Keratinocyte (primary cell): ENCODE measurements around the gene CORO2B. TPM values are rescaled to one million over a fixed set of nuclear protein-coding genes. Genes with fewer than 3 reads are reported as not detected.

Experiments
- DNase-seq: peaks from one replicate; pipeline ENCODE4 v3.0.0-alpha.2; 2011; ENCODE audit warnings: low read depth, missing footprints, low spot score
- FAIRE-seq: peaks from 2 replicates; lab custom pipeline; 2011; peaks lifted over from hg19 to GRCh38; lab: Jason Lieb, UNC
- H2AFZ ChIP-seq: 2 replicates; pipeline ENCODE4 v1.6.0; 2012; ENCODE audit warnings: low read length, control low read depth, inconsistent platforms; ENCODE audit not compliant: control insufficient read depth
- H3K27ac ChIP-seq: 2 replicates; pipeline ENCODE4 v1.5.1; 2011; ENCODE audit warnings: low read length; ENCODE audit not compliant: control insufficient read depth, insufficient read depth
- H3K27me3 ChIP-seq: 3 replicates; pipeline ENCODE4 v1.6.0; 2011; ENCODE audit warnings: low read length; ENCODE audit not compliant: control insufficient read depth, insufficient read depth; ENCODE audit errors: extremely low read depth
- H3K36me3 ChIP-seq, 2 experiments: 2 replicates in 1 of 2; 3 replicates in 1 of 2; pipeline ENCODE4 v1.5.1; 2011; ENCODE audit warnings: low read length in 2 of 2, mild to moderate bottlenecking in 1 of 2; ENCODE audit not compliant: control insufficient read depth in 2 of 2, insufficient read depth in 2 of 2; ENCODE audit errors: extremely low read depth in 1 of 2
- H3K4me1 ChIP-seq: 3 replicates; pipeline ENCODE4 v1.5.1; 2011; ENCODE audit warnings: low read length; ENCODE audit not compliant: control insufficient read depth, insufficient read depth; ENCODE audit errors: extremely low read depth
- H3K4me2 ChIP-seq: 3 replicates; pipeline ENCODE4 v1.6.0; 2011; ENCODE audit warnings: low read depth, low read length; ENCODE audit not compliant: control insufficient read depth, insufficient read depth; ENCODE audit errors: extremely low read depth
- H3K4me3 ChIP-seq, 3 experiments: fragments of 200-600 bp in 1 of 3; sonication (generic) in 1 of 3; 2 replicates in 2 of 3; 3 replicates in 1 of 3; pipeline ENCODE4 v1.5.1; 2011 to 2016; ENCODE audit warnings: low read length in 3 of 3, mild to moderate bottlenecking in 3 of 3, control low read depth in 2 of 3, inconsistent platforms in 1 of 3, low read depth in 1 of 3, mixed read lengths in 1 of 3, mixed run types in 1 of 3, moderate library complexity in 1 of 3; ENCODE audit not compliant: control insufficient read depth in 2 of 3, insufficient read depth in 2 of 3; ENCODE audit errors: extremely low read depth in 1 of 3
- H3K79me2 ChIP-seq: 2 replicates; pipeline ENCODE4 v1.6.0; 2012; ENCODE audit warnings: low read length; ENCODE audit not compliant: control insufficient read depth, insufficient read depth
- H3K9ac ChIP-seq: 3 replicates; pipeline ENCODE4 v1.6.0; 2011; ENCODE audit warnings: low read length; ENCODE audit not compliant: control insufficient read depth, insufficient read depth; ENCODE audit errors: extremely low read depth
- H3K9me1 ChIP-seq: 3 replicates; pipeline ENCODE4 v1.6.0; 2011; ENCODE audit warnings: low read length; ENCODE audit not compliant: control insufficient read depth, insufficient read depth; ENCODE audit errors: extremely low read depth
- H3K9me3 ChIP-seq: 2 replicates; pipeline ENCODE4 v1.5.1; 2012; ENCODE audit warnings: low read depth, low read length; ENCODE audit not compliant: control insufficient read depth
- H4K20me1 ChIP-seq: 3 replicates; pipeline ENCODE4 v1.6.0; 2011; ENCODE audit warnings: low read length; ENCODE audit not compliant: control insufficient read depth, insufficient read depth; ENCODE audit errors: extremely low read depth
- EZH2 ChIP-seq: IDR thresholded peaks from one replicate; pipeline ENCODE4 v1.6.1; 2012; ENCODE audit warnings: inconsistent platforms, mild to moderate bottlenecking, low read length, moderate library complexity
- dilution Hi-C: fragments of 300-500 bp; cut with MboI; formaldehyde crosslinking; loops from one replicate; pipeline ENCODE4 v1.7.0; 2020; ENCODE audit warnings: low sequenced_read_pairs; ENCODE audit not compliant: extremely low pct_ligation_motif_present
- polyA plus RNA-seq, 5 experiments: library from polyadenylated mRNA; depleted of rRNA in 3 of 5; stranded (reverse) in 3 of 5; stranded (forward) in 1 of 5; unstranded in 1 of 5; fragments of >200 nt; gene quantifications; 1 replicate in 1 of 5; 2 replicates in 3 of 5; 3 replicates in 1 of 5; pipeline versions ENCODE4 v1.2.1 to v1.2.3, GENCODE V29; 2011 to 2012; ENCODE audit warnings: missing spikeins in 2 of 5, low read depth in 1 of 5, low replicate concordance in 1 of 5
- TF ChIP-seq, protein P1 (sequence below), 3 experiments: IDR thresholded peaks in 1 of 3; conservative IDR thresholded peaks in 1 of 3; optimal IDR thresholded peaks in 1 of 3; 2 replicates in 2 of 3; 3 replicates in 1 of 3; pipeline versions ENCODE3 to v1.5.1; 2011; ENCODE audit warnings: low read length in 3 of 3, mild to moderate bottlenecking in 3 of 3, moderate library complexity in 2 of 3, control low read depth in 1 of 3, inconsistent platforms in 1 of 3; ENCODE audit not compliant: insufficient read depth in 2 of 3; ENCODE audit errors: extremely low read depth in 1 of 3

The CORO2B gene
- polyA plus RNA-seq, 1 donor (not counting 4 experiments of a cell fraction or from before 2014, with no cell fraction given): 0.13 TPM

DNA sequence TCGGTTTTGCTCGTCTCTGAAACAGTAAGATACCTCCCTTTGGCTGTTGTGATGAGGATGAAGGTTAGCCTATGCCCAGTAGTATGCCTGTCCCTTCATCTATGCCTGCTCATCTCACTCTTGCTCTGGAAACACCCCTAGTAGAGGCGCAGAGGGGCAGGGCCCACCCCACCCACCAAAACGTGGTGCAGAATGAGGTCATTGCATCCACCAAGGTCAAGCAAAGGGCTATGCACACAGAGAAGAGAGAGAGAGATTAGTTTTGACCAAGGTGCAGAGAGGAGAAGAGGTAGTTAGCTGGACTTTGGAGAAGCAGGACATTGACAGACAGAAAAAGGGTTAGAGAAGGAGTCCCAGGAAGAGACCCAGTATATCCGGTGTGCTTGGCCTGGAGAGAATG, 119.9 kb downstream of the CORO2B start:
- FAIRE-seq: no peak
- Histone ChIP-seq H3K4me3 (no peak overlapping the region), H3K4me1 (no peaks in the 10 kb centered on the region), H4K20me1 (no peaks in the 10 kb centered on the region), H3K36me3 (no peaks in the 10 kb centered on the region), H3K9me3 (no peaks in the 10 kb centered on the region), H3K79me2 (no peaks in the 10 kb centered on the region), H3K27me3 (peaks cover 31% of the 10 kb centered on the region), H3K9me1 (no peaks in the 10 kb centered on the region), H3K4me2 (no peak overlapping the region), H3K27ac (no peak overlapping the region), H2AFZ (no peak overlapping the region), H3K9ac (no peak overlapping the region)
- no peak for DNase-seq
- TF ChIP-seq, protein P1, sequence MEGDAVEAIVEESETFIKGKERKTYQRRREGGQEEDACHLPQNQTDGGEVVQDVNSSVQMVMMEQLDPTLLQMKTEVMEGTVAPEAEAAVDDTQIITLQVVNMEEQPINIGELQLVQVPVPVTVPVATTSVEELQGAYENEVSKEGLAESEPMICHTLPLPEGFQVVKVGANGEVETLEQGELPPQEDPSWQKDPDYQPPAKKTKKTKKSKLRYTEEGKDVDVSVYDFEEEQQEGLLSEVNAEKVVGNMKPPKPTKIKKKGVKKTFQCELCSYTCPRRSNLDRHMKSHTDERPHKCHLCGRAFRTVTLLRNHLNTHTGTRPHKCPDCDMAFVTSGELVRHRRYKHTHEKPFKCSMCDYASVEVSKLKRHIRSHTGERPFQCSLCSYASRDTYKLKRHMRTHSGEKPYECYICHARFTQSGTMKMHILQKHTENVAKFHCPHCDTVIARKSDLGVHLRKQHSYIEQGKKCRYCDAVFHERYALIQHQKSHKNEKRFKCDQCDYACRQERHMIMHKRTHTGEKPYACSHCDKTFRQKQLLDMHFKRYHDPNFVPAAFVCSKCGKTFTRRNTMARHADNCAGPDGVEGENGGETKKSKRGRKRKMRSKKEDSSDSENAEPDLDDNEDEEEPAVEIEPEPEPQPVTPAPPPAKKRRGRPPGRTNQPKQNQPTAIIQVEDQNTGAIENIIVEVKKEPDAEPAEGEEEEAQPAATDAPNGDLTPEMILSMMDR (optimal IDR thresholded peaks at IDR 0.05 in 1 of 3, IDR thresholded peaks at IDR 0.05 in 1 of 3, conservative IDR thresholded peaks at IDR 0.05 in 1 of 3; ENCODE audit: extremely low read depth in 1 of 3, insufficient read depth in 2 of 3, low read length in 3 of 3): no peak
- TF ChIP-seq EZH2: no peak
- dilution Hi-C loops: no loop called here

DNA sequence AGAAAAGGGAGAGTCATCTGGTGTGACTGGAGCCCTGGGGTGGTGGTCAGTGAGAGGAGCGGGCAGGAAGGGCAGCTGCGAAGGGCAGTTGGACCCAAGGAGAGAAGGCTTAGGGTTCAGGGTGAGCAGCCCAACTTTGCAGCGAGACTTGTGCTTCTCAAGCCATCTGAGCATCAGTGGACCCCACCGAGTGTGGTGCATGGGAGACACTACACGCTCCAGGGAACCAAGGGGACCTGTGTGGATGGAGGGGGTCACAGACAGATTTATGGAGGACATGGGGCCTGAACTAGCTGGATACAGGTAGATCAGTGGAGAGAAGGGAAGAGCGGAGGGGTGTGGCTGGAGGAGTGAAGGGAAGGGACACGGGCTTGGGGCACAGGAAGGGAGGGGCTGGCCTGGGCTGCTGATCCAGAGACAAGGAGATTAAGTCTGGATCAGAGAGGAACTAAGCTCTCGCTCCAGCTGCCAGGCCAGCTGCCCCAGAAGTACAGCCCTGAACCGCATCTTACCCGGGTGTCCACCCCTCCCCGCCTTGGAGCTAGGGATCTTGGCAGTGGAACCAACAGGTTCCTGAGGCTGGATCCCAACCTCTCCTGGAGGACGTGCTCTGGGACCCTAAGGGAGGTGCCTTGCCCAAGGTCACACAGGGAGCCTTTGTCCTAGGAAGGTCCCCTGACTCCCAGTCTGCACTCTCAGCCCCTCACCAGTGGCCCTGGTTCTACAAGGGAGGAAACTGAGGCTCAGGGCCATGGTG, 120.5 kb downstream of the CORO2B start:
- dilution Hi-C loops: no loop called here
- Histone ChIP-seq H2AFZ (no peak overlapping the region), H3K27me3 (peaks cover 34% of the 10 kb centered on the region), H3K9ac (no peak overlapping the region), H3K36me3 (no peaks in the 10 kb centered on the region), H3K9me3 (no peaks in the 10 kb centered on the region), H3K4me1 (no peaks in the 10 kb centered on the region), H3K9me1 (no peaks in the 10 kb centered on the region), H3K79me2 (no peaks in the 10 kb centered on the region), H3K4me3 (no peak overlapping the region), H3K27ac (no peak overlapping the region), H3K4me2 (no peak overlapping the region), H4K20me1 (no peaks in the 10 kb centered on the region)
- no peak for FAIRE-seq
- no peak for DNase-seq
- TF ChIP-seq, protein P1 (optimal IDR thresholded peaks at IDR 0.05 in 1 of 3, IDR thresholded peaks at IDR 0.05 in 1 of 3, conservative IDR thresholded peaks at IDR 0.05 in 1 of 3; ENCODE audit: extremely low read depth in 1 of 3, insufficient read depth in 2 of 3, low read length in 3 of 3): no peak
- no peak for TF ChIP-seq EZH2
